ENCODE results near the gene INTS1.

INTS1 gene

DNA sequence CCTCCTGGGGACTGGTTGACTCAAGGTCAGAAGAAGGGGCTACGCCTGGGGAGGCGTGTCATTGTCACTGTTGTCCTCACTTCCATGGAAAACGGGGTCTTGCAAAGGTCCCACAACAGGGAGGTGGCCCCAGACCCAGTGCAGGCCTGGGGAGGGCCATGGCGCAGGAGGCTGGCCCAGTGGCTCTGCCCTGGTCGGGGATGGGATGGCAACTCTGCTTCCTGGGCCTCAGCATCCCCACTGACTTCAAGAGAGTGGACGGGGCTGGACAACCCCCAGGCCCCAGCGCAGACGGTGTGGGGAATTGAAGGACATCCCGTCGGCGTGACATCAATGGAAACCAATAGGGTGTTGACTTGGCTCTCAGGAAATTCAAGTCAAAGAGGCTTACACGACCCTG lies 80.1 kb downstream of the INTS1 start:
- no peak for FAIRE-seq
- no peak for TF ChIP-seq POU2F2 (IDR thresholded peaks at IDR 0.05; ENCODE audit: low read depth, low read length)
- no peak for TF ChIP-seq POLR2AphosphoS5 (IDR thresholded peaks at IDR 0.05; ENCODE audit: low read depth, low read length)
- no peak for DNase-seq (ENCODE audit: insufficient read length, low spot score)

DNA sequence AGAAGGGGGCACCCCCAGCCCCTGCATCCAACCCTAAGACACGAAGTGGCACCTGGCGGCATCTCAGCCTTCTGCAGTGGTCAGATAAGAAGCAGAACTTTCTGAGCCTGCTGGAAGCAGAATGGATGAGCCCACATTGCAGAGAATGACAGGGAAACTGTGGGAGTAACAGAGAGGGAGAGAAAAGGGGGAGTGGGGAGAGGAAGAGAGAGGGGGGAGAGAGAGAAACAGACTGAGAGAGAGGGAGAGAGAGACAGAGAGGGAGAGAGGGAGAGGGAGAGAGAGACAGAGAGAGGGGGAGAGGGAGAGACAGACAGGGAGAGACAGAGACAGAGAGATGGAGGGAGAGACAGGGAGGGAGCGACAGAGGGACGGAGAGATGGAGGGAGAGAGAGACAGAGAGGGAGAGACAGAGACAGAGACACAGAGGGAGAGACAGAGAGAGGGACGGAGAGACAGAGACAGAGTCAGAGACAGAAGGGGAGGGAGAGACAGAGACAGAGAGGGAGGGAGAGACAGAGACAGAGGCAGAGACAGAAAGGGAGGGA lies 80.9 kb downstream of the INTS1 start:
- FAIRE-seq, result no peak
- DNase-seq (ENCODE audit: insufficient read length, low spot score), result no peak
- TF ChIP-seq POU2F2 (IDR thresholded peaks at IDR 0.05; ENCODE audit: low read depth, low read length) (no peak), POLR2A (IDR thresholded peaks at IDR 0.05; ENCODE audit: low read depth, low read length) (no peak), POLR2AphosphoS5 (IDR thresholded peaks at IDR 0.05; ENCODE audit: low read depth, low read length) (no peak), SPI1 (IDR thresholded peaks at IDR 0.05; ENCODE audit: low read depth, low read length) (no peak)

DNA sequence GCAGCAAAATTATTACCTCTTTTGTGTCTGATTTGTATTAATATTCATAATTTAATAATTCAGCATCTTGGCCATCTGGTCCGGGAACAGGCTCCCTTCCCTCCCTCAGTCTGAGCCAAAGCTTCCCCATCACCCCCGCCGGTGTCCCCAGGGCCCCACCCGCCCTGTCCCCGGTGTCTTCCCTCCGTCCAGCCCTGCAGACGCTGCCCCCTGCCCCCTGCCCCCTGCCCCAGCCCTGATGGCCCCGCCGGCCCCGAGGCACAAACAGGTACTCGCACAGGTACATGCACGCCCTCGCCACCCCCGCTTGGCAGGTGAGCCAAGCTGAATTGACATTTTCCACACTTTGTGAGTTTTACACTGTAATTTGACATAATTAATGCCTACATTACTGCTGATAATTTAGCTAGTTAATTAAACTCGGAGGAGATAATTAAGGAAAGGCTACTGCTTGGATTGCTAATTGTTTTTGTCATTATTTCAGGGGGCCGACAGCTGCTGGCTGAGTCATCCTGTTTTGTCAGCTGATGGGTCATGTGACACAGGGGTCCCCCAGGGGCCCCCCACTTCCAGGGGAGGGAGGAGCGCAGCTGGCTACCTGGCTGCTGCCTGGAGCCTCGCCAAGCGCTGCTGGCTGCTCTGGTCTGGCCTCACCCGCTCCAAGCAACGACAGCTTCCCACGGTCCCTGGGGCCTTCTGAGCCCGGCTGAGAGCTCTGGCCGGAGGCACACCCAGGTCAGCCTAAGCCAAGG lies 81.5 kb downstream of the INTS1 start:
- TF ChIP-seq POLR2AphosphoS5 (IDR thresholded peaks at IDR 0.05; ENCODE audit: low read depth, low read length), result no peak
- no peak for TF ChIP-seq TAF1 (IDR thresholded peaks at IDR 0.05; ENCODE audit: low read depth, low read length)
- no peak for TF ChIP-seq PAX5 (IDR thresholded peaks at IDR 0.05; ENCODE audit: insufficient read depth, low read length, severe bottlenecking)
- TF ChIP-seq POU2F2 (IDR thresholded peaks at IDR 0.05; ENCODE audit: low read depth, low read length), result no peak
- no peak for TF ChIP-seq POLR2A (IDR thresholded peaks at IDR 0.05; ENCODE audit: low read depth, low read length)
- TF ChIP-seq SPI1 (IDR thresholded peaks at IDR 0.05; ENCODE audit: low read depth, low read length), result no peak
- FAIRE-seq (no peak), DNase-seq (ENCODE audit: insufficient read length, low spot score) (no peak)

DNA sequence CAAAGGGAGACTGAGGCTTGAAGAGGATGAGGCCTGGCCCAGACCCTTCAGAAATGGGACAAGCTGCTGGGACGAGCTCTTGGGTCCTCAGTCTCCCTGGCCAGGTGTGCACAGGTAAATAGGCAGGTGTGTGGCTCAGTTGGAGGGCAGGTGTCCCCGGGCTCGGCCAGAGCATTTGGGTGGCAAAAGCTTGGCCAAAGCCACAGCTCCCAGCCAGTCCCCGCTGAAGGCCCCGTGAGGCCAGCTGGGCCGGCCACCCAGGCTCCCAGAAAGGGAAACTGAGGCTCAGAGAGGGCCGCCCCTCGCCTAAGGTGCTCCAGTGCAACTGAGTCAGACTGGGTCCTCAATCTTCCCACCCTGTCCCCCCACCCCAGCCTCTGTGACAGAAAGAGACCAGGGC lies 82.2 kb downstream of the INTS1 start:
- TF ChIP-seq POLR2AphosphoS5 (IDR thresholded peaks at IDR 0.05; ENCODE audit: low read depth, low read length) (no peak), POU2F2 (IDR thresholded peaks at IDR 0.05; ENCODE audit: low read depth, low read length) (no peak), PAX5 (IDR thresholded peaks at IDR 0.05; ENCODE audit: insufficient read depth, low read length, severe bottlenecking) (no peak), POLR2A (IDR thresholded peaks at IDR 0.05; ENCODE audit: low read depth, low read length) (no peak), SPI1 (IDR thresholded peaks at IDR 0.05; ENCODE audit: low read depth, low read length) (no peak), TAF1 (IDR thresholded peaks at IDR 0.05; ENCODE audit: low read depth, low read length) (no peak)
- DNase-seq (ENCODE audit: insufficient read length, low spot score), result no peak
- no peak for FAIRE-seq

DNA sequence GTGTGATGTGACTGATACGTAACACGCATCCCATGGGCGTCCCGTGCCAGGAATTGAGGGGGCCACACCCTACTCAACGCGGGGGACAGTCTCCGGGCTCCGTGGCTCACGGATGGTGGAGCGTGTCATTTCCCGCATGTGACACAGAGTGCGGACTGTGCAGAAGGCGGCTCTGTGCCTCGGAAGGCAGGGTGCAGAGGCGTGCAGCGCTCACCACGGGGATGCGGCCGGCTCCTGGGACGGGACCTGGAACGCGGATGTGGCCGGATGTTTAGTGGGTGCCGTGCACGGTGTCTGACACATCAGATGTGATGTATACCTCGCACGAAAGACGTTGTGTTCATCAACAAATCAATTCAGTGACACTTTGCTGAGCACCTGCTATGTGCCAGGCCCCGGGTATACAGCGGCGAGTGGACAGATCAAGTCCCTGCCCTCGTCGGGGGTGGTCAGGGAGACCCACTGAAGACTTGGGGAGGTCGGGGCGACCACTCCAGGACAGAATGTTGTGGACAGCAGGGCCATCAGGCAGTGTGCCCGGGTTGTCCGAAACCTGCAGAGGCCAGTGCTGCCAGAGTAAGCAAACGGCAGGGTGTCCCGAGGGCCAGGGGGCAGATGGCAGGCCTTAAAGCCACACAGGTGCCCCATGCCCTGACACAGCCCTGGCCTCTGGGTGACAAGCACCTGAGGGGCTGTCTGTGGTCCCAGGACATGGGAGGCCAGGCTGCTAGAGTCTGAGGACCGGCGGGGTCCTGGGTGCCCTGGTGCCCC lies 83.0 kb downstream of the INTS1 start:
- no peak for FAIRE-seq
- TF ChIP-seq SPI1 (IDR thresholded peaks at IDR 0.05; ENCODE audit: low read depth, low read length) (no peak), TAF1 (IDR thresholded peaks at IDR 0.05; ENCODE audit: low read depth, low read length) (no peak), POLR2A (IDR thresholded peaks at IDR 0.05; ENCODE audit: low read depth, low read length) (no peak), POLR2AphosphoS5 (IDR thresholded peaks at IDR 0.05; ENCODE audit: low read depth, low read length) (no peak), PAX5 (IDR thresholded peaks at IDR 0.05; ENCODE audit: insufficient read depth, low read length, severe bottlenecking) (no peak), POU2F2 (IDR thresholded peaks at IDR 0.05; ENCODE audit: low read depth, low read length) (no peak)
- DNase-seq (ENCODE audit: insufficient read length, low spot score), result no peak
